ENCODE measurements around the gene PRPF8.

The PRPF8 gene

GRCh38 chr17:1638171-1638590, 46.5 kb downstream of the PRPF8 start:
- H3K79me2 ChIP-seq (ENCODE audit: insufficient read depth, low read length) = no peaks in the 10 kb centered on the region
- TF ChIP-seq CTCF (conservative IDR thresholded peaks at IDR 0.05; ENCODE audit: low read length) (no peak), EZH2phosphoT487 (IDR thresholded peaks at IDR 0.05; ENCODE audit: borderline replicate concordance) (no peak)

DNA sequence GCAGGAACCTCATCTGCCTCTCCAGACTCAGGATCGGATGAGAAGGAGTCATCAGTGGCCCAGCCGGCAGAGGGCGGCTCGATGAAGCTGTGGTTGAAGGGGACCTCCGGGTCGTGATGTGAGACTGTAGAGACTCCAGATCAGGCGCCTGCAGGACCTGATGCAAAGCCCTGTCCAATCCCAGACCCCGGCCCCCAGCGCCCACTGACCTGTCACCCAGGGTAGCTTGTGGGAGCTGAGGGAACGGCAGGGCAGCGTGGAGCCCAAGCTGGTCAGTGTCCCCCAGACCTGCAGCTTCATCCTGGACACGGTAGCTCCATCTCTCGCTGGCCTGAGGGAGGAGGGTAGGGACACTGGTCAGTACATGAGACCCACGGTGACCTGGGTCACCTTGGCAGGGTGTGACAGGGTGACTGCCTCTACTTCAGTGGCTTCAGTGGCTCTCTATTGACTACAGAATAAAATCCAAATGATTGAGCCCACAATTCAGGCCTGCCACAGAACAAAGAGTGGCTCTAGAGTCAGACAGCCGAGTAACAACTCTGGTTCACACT, 47.9 kb downstream of the PRPF8 start:
- no peaks in the 10 kb centered on the region for H3K9me3 ChIP-seq (ENCODE audit: insufficient read depth, low read depth, low read length)
- no peaks in the 10 kb centered on the region for H3K27me3 ChIP-seq (ENCODE audit: insufficient read depth, low read length, poor library complexity, severe bottlenecking)
- no peak overlapping the region for H3K4me2 ChIP-seq (ENCODE audit: low read depth, low read length, poor library complexity, severe bottlenecking)
- no peak overlapping the region for H2AFZ ChIP-seq (ENCODE audit: low read length)
- H3F3A ChIP-seq (ENCODE audit: low read depth) = no peaks in the 10 kb centered on the region
- H3K79me2 ChIP-seq (ENCODE audit: insufficient read depth, low read length) = no peaks in the 10 kb centered on the region
- H3K4me3 ChIP-seq (ENCODE audit: low read length, poor library complexity, severe bottlenecking) = no peak overlapping the region
- no peaks in the 10 kb centered on the region for H3K36me3 ChIP-seq (ENCODE audit: insufficient read depth, low read length)
- no peaks in the 10 kb centered on the region for H3K9me2 ChIP-seq (replicated peaks; ENCODE audit: low read depth, low read length)
- TF ChIP-seq EZH2phosphoT487 (IDR thresholded peaks at IDR 0.05; ENCODE audit: borderline replicate concordance) (no peak), CTCF (conservative IDR thresholded peaks at IDR 0.05; ENCODE audit: low read length) (no peak)
- H3K4me1 ChIP-seq (ENCODE audit: insufficient read depth, low read length, poor library complexity, severe bottlenecking) = no peaks in the 10 kb centered on the region
- H4K20me1 ChIP-seq (ENCODE audit: insufficient read depth, low read length, poor library complexity, severe bottlenecking) = no peaks in the 10 kb centered on the region
- H3K9ac ChIP-seq (ENCODE audit: low read depth, low read length, poor library complexity, severe bottlenecking) = no peak overlapping the region

More at GRCh38 chr17:1638171-1638590, 46.5 kb downstream of the PRPF8 start:
- Histone ChIP-seq H2AFZ (ENCODE audit: low read length) (no peak overlapping the region), H3K36me3 (ENCODE audit: insufficient read depth, low read length) (no peaks in the 10 kb centered on the region), H3K4me1 (ENCODE audit: insufficient read depth, low read length, poor library complexity, severe bottlenecking) (no peaks in the 10 kb centered on the region), H3K4me2 (ENCODE audit: low read depth, low read length, poor library complexity, severe bottlenecking) (no peak overlapping the region), H4K20me1 (ENCODE audit: insufficient read depth, low read length, poor library complexity, severe bottlenecking) (peaks cover 4% of the 10 kb centered on the region), H3K9me2 (replicated peaks; ENCODE audit: low read depth, low read length) (no peaks in the 10 kb centered on the region), H3K4me3 (ENCODE audit: low read length, poor library complexity, severe bottlenecking) (no peak overlapping the region), H3K9ac (ENCODE audit: low read depth, low read length, poor library complexity, severe bottlenecking) (no peak overlapping the region), H3F3A (ENCODE audit: low read depth) (no peaks in the 10 kb centered on the region), H3K9me3 (ENCODE audit: insufficient read depth, low read depth, low read length) (no peaks in the 10 kb centered on the region), H3K27me3 (ENCODE audit: insufficient read depth, low read length, poor library complexity, severe bottlenecking) (no peaks in the 10 kb centered on the region)

DNA sequence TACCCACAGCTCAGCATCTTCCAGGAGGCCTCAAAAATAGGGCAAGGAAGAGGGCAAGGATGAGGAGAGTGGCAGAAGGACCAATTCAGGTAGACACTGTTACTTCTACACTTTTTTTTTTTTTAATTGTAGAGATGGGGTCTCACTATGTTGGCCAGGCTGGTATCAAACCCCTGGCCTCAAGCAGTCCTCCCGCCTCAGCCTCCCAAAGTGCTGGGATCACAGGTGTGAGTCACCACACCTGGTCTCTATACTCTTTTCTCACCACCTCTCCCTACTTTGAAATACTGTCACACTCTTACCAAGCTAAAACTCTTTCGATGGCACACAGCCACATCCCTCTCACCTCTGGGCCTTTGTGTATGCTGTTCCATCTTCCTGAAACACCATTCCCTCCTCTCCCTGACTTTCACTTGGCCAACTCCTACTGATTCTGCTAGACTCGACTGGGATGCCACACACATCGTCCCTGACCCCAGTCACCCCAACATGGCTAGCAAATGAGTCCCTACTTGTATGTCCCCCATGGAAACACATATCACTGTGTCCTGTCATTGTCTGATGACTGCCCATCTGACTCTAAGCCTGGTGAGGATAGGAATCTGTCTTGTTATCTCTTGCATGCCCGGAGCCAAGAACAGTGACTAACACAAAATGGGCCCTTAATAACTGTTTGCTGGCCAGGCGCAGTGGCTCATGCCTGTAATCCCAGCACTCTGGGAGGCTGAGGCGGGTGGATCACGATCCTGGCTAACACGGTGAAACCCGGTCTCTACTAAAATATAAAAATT, 48.8 kb downstream of the PRPF8 start:
- Histone ChIP-seq H3K9me2 (replicated peaks; ENCODE audit: low read depth, low read length) (no peaks in the 10 kb centered on the region), H4K20me1 (ENCODE audit: insufficient read depth, low read length, poor library complexity, severe bottlenecking) (no peaks in the 10 kb centered on the region)
- TF ChIP-seq EZH2phosphoT487 (IDR thresholded peaks at IDR 0.05; ENCODE audit: borderline replicate concordance) (no peak), CTCF (conservative IDR thresholded peaks at IDR 0.05; ENCODE audit: low read length) (no peak)

More for the DNA sequence above, 48.8 kb downstream of the PRPF8 start:
- Histone ChIP-seq H3K4me3 (ENCODE audit: low read length, poor library complexity, severe bottlenecking) (no peak overlapping the region), H3K4me1 (ENCODE audit: insufficient read depth, low read length, poor library complexity, severe bottlenecking) (no peaks in the 10 kb centered on the region), H3K9ac (ENCODE audit: low read depth, low read length, poor library complexity, severe bottlenecking) (no peak overlapping the region), H3K27me3 (ENCODE audit: insufficient read depth, low read length, poor library complexity, severe bottlenecking) (no peaks in the 10 kb centered on the region), H3K4me2 (ENCODE audit: low read depth, low read length, poor library complexity, severe bottlenecking) (no peak overlapping the region), H3K9me3 (ENCODE audit: insufficient read depth, low read depth, low read length) (no peaks in the 10 kb centered on the region), H3K79me2 (ENCODE audit: insufficient read depth, low read length) (no peaks in the 10 kb centered on the region), H2AFZ (ENCODE audit: low read length) (no peak overlapping the region), H3K36me3 (ENCODE audit: insufficient read depth, low read length) (no peaks in the 10 kb centered on the region), H3F3A (ENCODE audit: low read depth) (no peaks in the 10 kb centered on the region)

All from Loucy (cell line).